OCI-LY1 (cell line): ENCODE results near the gene IL26.

Experiments used
- CTCF ChIP-seq: fragments of 200-600 bp; sonication (generic), shearing (Covaris generic); IDR thresholded peaks from 2 replicates; pipeline ENCODE4 v1.5.1; 2017; ENCODE audit warnings: mild to moderate bottlenecking, antibody characterized with exemption, low read length, moderate library complexity, mixed read lengths
- EZH2 ChIP-seq: fragments of 200-600 bp; sonication (generic), shearing (Covaris generic); IDR thresholded peaks from 2 replicates; pipeline ENCODE4 v1.8.0; 2017; ENCODE audit warnings: borderline replicate concordance, mixed run types, mild to moderate bottlenecking, antibody characterized with exemption, low read length, moderate library complexity, mixed read lengths

- TF ChIP-seq CTCF (no peak), EZH2 (no peak)
Observed at GRCh38 chr12:68260153-68260552, 34.5 kb upstream of the IL26 start.
